GM18526 (cell line): ENCODE measurements around the gene ZHX3.

Experiments used
- POLR2A ChIP-seq: IDR thresholded peaks from 3 replicates; pipeline ENCODE4 v1.6.1; 2011; ENCODE audit not compliant: insufficient read length; ENCODE audit errors: extremely low read depth

ZHX3 gene

GRCh38 chr20:41219824-41220223, 97.7 kb downstream of the ZHX3 start:
- no peak for TF ChIP-seq POLR2A

- no peak for TF ChIP-seq POLR2A
These were observed 99.1 kb downstream of the ZHX3 start for GRCh38 chr20:41218466-41218865.

GRCh38 chr20:41217422-41217821, 100.1 kb downstream of the ZHX3 start:
- TF ChIP-seq POLR2A = no peak

- no peak for TF ChIP-seq POLR2A
These were observed 102.9 kb downstream of the ZHX3 start for GRCh38 chr20:41214666-41215065.

GRCh38 chr20:41214202-41214601, 103.3 kb downstream of the ZHX3 start:
- no peak for TF ChIP-seq POLR2A

- no peak for TF ChIP-seq POLR2A
These were observed 104.2 kb downstream of the ZHX3 start for GRCh38 chr20:41213150-41213820.

- no peak for TF ChIP-seq POLR2A
These were observed 112.2 kb downstream of the ZHX3 start for GRCh38 chr20:41205313-41205712.

- no peak for TF ChIP-seq POLR2A
These were observed 112.9 kb downstream of the ZHX3 start for GRCh38 chr20:41204304-41205265.

- no peak for TF ChIP-seq POLR2A
These were observed 113.9 kb downstream of the ZHX3 start for GRCh38 chr20:41203660-41204059.

- TF ChIP-seq POLR2A = no peak
These were observed 115.1 kb downstream of the ZHX3 start for GRCh38 chr20:41202426-41202825.

- TF ChIP-seq POLR2A = no peak
These were observed 115.8 kb downstream of the ZHX3 start for GRCh38 chr20:41201760-41202159.

GRCh38 chr20:41200446-41201202, 116.9 kb downstream of the ZHX3 start:
- TF ChIP-seq POLR2A = no peak

GRCh38 chr20:41198443-41198842, 119.1 kb downstream of the ZHX3 start:
- no peak for TF ChIP-seq POLR2A

GRCh38 chr20:41196653-41197225, 120.8 kb downstream of the ZHX3 start:
- no peak for TF ChIP-seq POLR2A

GRCh38 chr20:41192575-41192974, 125.0 kb downstream of the ZHX3 start:
- no peak for TF ChIP-seq POLR2A
